IPS-NIHi7 (cell line): ENCODE results near the gene BCL2.

Experiments
- DNase-seq: peaks from one replicate; pipeline ENCODE4 v3.0.0; 2012; ENCODE audit warnings: mixed read lengths; ENCODE audit errors: extremely low spot score

BCL2 gene

DNA sequence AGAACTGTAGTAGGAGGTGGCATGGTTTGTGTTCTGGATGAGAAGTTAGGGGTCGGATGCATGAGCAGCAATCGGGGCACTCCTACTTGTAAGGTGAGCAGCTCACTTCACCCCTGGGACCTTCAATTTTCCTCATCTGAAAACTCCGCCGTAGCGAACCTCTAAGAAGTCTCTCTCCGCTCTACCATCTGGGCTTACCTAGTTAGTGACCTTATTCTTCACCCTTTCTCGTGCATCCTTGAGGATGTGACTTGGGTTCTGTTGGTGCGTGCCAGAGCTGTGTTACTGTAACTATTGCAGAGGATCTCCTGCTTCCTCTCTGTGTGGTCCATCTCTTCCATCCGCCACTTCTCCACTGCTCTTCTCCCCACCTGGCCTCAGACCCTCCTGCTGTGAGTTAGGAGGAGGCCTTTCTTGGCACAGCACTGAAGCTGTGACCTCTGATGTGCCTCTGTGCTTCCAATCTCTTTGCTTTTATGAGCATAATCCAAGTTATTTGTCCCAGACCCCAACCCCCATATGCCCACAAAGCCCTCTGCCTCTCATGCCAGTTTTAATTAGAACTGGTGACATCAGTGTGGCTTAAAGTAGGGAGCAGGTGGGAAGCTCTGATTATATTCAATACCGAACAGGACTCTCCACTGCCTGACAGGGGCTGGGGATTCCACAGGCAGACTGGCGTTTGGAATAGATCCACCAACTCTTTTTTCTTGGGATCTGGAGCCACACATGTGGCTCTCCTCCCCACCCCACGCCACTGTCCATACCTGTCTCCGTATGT is 178.4 kb downstream of the BCL2 start:
- DNase-seq: no peak

DNA sequence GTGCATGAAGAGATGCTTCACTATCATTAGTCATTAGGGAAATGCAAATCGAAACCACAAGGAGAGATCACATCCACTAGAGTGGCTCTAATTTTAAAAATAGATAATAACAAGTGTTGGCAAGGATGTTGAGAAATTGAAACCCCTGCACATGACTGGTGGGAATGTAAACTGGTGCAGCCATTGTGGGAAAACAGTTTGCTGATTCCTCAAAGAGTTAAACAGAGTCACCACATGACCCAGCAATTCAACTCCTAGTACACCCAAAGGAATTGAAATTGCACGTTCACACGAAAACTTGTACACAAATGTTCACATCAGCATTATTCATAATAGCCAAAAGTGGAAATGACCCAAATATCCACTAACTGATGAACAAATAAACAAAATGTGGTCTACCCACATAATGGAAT is 179.5 kb downstream of the BCL2 start:
- no peak for DNase-seq

DNA sequence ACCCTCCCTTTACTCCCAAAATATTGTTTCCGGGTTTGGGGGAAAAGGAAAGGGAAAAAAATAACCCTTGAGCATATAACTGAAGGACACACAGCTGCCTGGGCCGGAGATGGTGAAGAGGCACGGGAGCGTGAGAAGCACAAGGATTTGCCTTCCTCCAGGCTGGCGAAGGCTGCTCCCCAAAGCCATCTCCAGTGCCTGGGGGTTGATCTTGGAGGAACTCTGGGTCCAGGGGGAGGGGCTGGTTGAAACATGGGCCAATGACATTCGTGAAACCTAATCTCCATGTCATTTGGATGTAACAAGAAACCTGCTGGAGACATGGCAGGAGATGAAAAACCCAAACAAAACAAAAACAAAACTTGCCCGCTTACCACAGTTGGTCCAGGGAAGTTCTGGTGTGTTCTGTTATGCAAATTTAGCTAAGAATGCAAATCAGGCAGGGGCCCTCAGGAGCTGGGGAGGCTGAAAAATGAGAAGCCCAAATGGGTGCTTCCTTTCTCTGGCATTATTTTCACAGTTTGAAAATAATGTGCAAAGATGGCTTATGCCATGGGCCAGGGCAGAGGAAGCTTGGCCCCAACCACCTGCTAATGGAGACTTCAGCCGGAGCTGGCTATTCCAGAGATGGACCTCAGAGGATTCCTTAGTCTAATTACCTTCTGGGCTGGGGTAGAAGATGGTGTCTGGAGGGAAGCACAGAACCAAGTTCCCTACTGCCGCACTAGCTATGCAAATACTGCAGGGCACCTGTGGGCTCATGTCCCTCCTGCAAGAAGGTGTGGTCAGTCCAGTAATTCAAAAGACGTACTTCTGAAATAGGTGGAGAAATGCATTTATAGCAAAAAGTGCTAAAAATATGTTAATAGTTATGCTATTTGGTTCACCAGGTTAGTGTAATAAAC is 180.9 kb downstream of the BCL2 start:
- peak; percentile 79 for DNase-seq

DNA sequence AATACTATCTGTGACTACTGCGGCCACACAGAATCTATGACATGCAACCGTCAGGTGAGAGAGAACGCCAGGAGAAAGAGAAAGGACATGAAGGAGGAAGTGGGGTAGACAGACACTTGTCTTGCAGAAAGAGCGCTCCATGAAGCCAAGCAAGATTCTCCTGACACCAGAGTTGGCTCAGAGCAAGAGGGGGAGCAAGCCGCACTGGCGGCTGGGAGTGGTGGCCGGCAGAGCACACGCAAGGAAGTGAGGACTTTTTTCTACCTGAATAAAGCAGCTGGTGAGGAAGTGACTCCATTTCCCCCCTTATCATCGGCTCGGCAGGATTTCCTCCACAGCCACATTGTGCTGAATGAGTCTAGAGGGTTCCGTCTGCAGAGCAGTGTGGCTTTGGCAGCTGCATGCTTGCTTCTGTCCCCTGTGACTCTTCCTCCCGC is 181.6 kb downstream of the BCL2 start:
- DNase-seq: no peak

DNA sequence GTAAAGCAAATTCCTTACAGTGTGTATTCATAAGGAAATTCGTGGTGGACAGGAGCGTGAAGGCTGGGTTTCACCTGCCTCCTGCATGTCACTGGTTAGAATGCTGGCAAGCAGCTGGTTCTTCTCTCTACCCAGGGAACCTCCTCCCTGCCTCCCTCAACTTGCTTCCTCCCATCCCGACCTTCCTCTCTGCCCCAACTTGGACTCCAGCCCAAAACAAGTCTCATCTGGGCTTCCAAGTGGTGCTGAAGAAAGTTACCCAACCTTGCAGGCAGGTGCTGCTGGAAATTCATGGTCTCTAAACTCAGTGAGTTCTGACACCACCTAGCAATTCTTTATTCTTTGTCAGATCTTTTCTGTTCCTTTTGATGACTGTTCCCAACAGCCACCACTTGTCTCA is 184.5 kb downstream of the BCL2 start:
- DNase-seq: no peak

DNA sequence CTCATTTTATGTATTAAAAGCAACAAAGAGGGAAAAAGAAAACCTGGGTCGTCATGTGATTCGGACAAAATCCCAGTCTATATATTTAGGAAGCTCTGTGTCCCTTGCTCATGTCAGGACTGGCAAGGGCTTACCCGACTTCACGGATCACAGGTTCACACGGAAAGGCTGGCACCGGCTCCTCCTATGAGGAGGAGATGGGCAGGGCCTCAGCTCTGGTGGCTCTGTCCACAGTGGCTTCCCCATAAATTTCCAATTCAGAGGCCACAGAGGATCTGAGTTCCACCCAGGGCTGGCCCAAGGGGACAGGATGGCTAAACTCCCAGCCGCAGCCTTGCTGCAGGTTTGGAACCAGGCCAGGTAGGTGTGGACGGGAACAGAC is 186.8 kb downstream of the BCL2 start:
- DNase-seq: no peak

DNA sequence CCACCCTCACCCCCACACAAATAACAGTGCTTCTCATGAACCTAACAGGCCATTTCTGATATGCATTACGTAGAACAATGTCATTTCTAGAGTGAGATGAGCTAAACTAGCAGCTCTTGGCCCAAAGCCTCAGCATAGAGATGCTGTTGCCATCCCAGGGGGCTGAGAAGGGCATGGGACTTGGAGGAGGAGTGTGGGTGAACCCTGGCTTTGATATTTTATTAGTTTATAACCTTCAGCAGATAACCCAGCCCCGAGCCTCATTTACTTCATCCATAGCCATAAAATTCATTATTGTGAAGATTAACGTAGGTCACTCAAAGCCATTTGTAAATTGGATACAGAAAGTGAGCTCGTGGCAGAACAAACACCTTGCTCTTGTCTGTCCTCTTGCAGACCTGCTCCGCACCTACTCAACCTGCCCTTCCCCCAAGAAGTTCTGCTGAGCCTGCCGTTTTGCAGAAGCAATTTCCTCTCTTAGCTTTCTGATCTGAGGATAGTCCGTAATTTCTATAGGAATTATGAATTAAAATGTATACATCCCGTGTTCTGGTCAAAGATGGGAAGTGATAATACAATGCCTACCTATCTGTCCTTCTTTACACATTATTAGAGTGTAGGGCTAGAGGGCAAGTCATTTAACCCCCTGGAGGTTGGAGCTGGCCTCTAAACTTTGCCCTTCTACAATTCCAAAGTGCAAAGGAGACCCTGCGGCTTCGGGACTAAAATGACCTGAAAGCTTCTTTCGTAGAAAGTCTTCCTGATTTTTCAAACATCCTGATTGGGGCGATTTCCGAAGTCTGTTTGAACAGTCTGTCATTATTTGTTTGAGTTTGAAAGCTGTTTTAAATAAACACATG is 187.4 kb downstream of the BCL2 start:
- DNase-seq: no peak

DNA sequence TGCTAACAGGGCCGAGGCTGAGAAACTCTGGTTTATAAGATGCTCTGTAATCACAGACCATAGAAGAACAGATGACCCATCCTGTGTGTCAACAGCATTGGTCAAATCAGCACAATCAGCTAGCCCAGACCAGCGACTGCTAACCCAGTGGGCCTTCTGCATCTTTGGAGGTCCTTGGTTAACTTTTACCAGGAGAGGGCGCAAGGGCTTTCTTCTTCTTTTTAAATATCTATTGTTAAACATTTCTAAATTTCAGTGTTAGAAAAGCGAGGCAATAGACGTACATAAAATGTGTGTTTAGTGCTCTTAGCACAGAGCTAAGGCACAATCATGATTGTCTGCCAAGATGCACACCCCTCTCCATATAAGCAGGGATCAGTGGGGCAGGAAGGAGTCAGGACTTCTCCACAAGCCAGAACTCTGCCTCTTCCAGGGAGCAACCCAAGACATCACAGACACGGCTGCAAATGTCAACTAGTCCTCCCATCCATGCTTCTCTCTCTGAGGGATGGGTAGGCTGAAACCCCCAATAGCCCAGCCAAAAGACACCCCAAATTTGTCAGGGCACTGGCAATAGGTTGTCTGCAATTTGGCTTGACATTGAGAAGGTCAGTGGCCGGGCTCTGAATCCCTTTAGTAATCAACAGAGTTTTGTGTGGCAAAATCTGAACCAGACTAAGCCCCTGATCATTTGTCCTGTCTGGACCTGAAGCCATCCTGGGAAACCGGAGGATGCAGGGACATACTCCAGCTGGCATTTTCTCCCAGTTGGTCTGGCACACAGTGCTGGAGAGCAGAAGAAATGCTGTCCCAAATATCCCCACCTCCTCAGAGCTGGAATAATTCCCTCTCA is 188.2 kb downstream of the BCL2 start:
- DNase-seq: peak; percentile 72

DNA sequence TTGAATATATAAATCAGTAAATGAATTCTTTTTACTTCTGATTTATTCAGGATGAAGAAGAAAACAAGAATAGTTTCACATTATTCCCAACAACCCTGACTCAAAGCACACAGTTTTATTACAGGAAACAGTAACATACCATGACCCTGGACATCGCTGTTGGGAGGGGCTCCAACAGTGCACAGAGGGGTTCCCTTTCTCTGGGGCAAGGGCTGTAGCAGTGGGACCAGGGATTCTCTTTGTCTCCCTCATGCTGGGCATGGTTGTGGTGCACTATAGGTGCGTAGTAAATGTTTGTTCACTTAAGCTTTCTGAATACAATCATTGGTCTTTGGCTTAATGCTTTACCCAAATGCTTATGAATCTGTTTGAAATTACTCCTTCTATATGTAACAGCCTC is 189.4 kb downstream of the BCL2 start:
- DNase-seq: no peak

DNA sequence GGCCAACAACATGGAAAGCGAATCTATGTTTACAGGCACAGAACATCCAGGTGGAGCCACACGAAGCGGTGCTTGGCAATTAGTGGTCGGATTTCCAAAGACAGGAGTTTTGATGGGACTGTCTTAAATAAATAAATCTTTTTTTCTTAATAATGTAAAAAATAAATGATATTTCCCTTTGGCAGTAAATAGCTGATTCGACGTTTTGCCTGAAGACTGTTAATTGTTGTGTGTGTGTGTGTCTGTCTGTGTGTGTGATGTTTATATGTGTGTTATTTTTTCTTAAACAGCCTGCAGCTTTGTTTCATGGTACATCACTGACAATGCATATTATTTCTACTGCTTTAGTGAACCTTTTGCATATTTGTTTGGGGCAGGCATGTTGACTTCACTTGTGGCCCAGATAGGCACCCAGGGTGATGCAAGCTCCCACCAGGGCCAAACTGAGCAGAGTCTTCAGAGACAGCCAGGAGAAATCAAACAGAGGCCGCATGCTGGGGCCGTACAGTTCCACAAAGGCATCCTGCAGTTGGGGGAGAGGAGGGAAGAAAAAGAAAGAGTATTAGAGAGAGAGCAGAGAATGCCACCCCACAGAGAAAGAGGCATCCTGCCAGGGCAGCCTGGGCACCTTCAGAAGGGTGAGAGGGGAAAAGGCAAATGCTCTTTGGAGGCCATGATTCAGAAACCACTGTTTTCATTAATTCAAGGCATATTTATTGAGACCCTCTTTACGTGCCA is 191.2 kb downstream of the BCL2 start:
- no peak for DNase-seq

DNA sequence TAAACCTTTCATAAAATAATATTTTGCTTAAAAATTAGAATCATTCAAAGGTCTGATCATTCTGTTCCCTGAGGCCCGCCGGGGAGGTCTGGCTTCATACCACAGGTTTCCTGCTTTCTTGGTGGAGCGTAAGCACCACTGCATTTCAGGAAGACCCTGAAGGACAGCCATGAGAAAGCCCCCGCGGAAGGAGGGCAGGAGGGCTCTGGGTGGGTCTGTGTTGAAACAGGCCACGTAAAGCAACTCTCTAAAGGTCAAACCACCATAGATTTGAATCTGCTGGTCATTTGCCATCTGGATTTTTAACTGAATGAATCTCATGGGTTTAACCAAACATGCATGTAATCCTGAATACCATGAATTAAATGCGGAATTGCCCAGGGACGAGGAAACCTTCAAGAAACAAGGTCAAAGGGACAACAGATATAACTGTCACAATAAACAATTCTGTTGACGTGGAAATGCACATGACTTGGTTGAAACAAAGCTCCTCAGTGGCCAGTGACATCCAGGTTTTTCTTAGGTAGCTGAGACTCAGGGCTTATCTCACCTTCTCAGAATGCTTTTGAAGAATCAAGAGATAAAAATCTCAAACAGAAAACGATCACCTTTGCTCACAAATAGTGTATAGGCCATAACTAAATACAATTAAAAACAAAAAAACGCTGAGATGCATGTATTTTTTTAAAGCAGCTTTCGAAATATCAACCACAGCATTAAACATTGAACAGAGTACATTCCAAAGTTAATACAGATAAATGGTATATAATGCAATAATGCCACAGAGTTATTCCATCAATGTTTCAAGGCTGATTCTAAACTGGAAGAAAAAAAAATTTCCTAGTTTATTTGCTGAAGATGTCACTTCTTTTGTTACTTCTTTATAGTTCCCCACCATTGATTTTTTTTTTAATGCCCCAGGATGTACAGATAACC is 193.2 kb downstream of the BCL2 start:
- DNase-seq: no peak

DNA sequence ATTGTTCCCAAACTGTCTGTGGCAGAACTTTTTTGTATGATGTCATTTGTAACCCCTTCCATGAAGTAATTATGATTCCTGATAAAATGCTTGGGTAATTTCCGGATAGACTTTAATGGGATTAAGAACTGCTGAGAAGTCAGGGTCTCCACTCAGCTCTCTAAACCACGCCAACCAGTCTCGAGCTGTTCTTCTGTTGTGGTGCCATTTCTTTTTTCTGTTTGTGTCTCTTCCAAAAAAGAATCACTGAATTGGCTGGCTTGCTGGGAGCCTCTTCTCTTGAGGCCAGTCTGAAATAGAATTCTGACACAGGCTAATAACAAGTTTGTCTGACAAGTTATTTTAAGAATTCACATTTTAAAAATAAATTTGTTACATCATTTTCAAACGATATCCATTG is 198.9 kb downstream of the BCL2 start:
- DNase-seq: no peak

DNA sequence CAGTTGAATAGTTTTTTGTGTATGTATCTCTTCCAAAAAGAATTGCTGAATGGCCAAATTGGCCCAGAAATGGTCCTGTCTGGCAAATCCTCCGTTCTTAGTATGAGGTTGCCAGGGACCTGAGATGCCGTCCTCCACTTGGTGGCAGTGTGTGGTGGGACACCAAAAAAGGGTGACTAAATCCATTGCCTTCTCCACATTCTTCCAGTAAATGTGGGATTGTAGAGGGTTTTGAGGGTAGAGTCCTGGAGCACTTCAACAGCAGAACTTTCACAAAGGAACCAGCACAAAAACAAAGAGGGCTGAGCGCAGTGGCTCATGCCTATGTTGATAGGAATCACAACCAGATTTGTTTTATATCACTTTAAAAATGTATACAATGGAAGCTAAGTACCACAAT is 199.9 kb downstream of the BCL2 start:
- DNase-seq: peak; percentile 68

DNA sequence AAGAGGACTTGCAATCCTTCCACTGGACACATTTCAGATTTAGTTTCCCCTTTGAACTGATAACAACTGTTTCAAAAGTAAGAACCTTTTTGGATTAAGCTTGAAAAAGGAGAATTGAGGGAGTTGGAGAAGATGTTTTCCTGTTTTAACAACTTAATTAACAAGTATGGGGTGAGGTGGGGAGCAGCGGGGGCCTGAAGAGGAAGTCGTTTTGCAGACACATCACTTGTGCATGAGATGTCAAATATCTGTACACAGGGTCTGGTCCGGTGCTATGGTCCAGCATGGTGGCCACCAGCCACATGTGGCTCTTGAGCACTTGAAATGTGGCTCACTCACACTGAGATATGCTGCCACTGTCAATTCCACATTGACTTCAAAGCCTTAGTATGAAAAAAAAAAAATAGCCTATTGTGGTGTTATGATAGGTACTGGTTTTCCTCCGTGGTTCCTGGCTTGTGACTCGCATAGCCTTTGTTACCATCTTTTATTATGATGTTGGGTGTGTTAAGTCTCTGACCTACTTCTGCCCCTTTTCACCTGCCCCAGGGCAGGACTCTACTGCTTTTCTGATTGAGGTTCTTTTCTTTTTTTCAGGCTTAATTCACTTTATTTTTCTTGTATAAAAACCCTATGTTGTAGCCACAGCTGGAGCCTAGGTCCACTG is 205.5 kb downstream of the BCL2 start:
- no peak for DNase-seq

DNA sequence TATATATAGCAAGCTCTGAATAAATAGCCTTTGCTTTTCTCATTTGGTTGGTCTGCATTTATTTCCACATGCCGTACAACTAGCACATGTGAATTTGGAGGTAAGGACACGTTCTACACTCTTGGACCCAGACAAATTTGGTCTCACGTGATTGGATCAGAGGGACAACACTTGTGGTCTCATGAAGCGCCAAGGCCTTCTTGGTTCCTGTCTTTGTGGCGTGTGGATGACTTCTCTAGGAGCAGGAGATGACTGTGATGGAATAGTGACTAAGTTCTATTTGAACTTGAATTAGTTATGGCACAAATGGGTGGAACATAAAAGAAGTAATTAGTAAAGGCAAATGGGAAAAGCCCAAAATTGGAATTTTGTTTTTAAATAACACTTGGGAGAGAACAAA is 206.9 kb downstream of the BCL2 start:
- DNase-seq: no peak

DNA sequence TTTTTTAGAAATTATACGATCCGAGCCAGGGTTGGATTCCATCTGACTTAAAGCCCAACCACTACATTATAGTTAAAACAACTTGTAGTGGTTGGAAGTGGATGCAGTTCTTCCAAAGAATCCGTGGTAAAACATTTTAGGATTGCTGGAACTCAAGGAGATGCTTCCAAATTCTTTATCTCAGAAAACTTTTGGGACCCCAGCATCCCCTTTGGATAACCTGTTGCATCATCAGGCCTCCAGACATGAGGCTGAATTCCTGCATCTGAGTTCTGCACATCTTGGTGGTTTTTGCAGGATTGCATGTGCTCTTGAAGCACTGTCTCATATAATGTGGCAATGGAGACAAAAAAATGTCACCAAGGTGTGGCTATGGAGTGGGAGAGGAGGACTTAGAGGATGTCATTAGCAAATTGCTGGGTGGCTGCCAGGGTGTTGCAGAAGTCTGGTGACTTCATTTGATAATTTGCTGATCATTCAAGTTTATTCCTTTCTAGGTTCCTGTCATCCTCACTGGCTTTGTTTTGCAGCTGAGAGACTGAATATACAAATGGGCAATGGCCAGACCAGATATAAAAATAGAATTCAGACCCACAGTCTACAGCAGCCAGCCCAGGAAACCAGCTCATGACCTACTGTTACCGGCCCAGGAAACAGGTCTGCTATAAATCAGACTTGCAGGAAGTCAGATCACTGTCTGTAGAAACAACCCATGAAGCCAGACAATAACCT is 207.7 kb downstream of the BCL2 start:
- no peak for DNase-seq

DNA sequence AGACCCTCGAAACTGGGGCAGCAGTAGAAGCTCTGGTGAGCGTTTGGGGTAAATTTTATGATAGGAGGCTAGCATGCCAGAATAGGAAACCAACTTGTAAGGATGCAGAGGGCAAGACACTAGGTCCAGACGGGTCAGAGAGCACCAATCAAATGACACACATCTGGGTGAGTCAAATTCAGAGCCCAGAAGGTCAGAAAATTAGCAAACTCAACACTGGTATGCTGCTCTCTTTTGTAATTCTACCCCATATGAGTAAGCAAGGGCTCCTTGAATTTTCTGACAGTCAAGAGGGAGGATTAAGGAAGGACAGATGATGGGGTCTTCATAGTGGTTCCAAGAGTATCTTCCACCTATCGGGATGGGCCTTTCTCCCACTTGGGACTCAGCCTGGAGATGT is 209.8 kb downstream of the BCL2 start:
- no peak for DNase-seq

DNA sequence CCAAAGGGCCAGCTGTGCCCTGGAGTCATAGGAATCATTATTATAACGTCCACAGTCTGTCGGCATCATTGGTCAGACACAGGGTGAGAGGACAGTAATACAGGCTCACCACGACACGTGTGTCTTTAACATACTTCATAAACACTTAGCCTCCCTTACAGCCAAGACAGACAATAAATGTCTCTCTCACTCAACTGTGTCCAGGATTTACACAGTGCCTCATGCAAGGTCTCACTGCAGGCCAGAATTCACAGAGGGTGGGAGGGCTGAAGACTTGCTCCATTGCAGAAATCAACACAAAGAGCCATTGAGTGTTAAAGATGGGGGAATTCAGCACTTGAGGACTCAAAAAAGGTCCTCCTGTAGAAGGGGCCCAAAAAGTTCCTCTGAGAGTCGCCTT is 210.5 kb downstream of the BCL2 start:
- DNase-seq: no peak
